ENCODE data around the gene MOCS1.

DNA sequence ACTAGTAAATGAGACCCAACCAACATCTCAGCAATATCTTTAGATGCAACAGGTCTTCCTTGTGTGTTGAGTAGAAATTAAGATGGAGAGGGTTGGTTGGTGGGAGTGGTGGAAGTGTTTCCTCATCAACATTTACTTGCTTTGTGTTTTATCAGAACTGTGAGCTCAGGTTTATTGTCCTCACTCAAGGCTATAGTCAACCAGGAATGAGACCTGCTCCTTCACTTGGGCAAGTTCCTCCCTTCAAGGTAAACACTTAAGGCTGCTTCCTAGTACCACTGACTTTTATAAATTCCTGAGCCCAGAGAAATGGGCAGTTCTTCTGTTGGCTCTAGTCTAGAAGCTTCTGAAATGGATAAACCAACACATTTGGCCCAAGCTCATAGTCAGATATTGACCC lies 48.9 kb upstream of the MOCS1 start:
- TF ChIP-seq, protein P1, sequence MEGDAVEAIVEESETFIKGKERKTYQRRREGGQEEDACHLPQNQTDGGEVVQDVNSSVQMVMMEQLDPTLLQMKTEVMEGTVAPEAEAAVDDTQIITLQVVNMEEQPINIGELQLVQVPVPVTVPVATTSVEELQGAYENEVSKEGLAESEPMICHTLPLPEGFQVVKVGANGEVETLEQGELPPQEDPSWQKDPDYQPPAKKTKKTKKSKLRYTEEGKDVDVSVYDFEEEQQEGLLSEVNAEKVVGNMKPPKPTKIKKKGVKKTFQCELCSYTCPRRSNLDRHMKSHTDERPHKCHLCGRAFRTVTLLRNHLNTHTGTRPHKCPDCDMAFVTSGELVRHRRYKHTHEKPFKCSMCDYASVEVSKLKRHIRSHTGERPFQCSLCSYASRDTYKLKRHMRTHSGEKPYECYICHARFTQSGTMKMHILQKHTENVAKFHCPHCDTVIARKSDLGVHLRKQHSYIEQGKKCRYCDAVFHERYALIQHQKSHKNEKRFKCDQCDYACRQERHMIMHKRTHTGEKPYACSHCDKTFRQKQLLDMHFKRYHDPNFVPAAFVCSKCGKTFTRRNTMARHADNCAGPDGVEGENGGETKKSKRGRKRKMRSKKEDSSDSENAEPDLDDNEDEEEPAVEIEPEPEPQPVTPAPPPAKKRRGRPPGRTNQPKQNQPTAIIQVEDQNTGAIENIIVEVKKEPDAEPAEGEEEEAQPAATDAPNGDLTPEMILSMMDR (IDR thresholded peaks at IDR 0.05; ENCODE audit: low read depth, low read length, poor library complexity, severe bottlenecking): no peak
- TF ChIP-seq EZH2phosphoT487 (IDR thresholded peaks at IDR 0.05; ENCODE audit: borderline replicate concordance, low read length): no peak
